ENCODE measurements around the gene ARID1B.

DNA sequence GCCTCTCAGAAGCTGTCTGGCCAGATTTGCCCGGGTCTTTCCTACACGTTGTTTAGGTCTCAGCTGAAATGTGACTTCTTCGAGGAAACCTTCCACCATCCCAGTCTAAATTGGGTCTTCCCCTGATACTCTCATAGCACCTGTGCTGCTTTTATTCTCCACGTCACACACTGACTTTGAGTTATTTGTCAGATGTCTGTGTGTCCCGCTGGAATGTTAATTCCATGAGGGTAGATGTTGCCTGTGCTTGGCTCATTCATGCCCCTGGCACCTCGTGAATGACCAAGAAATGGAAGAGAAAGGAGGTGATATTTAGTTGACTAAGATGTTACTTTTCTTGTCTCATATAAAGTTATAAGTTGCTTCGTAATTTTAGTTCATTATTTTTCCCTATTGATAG, 348.4 kb downstream of the ARID1B start:
- TF ChIP-seq CTCF (IDR thresholded peaks at IDR 0.05), result no peak
- TF ChIP-seq POLR2A (IDR thresholded peaks at IDR 0.05), result no peak

Measured in adrenal gland (tissue), 5 donors.